GM03348 (cell line): ENCODE results near the gene PCSK5.

Experiments
- DNase-seq: peaks from one replicate; pipeline ENCODE4 v3.0.0; 2012; ENCODE audit warnings: low spot score

The PCSK5 gene

DNA sequence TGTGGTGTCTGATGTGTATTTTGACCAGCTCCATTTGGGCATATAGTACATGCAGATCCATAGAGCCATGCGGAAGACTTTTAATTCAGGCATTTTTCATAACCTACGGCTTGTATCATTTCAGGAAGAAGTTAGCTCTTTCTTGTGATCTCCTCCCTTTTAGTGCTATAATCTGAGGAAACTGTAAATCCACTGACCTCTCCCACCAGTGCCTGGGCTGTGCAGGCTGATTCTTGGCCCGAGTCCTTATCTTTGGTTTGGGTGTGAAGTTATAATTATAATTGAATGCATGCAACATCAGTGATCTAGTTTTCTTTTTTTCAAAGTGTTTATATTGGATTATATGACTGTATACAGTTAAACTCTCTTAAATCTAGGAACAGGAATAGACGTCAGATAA is 247.9 kb downstream of the PCSK5 start:
- DNase-seq = no peak

GRCh38 chr9:76143834-76144233 is 253.4 kb downstream of the PCSK5 start:
- no peak for DNase-seq

DNA sequence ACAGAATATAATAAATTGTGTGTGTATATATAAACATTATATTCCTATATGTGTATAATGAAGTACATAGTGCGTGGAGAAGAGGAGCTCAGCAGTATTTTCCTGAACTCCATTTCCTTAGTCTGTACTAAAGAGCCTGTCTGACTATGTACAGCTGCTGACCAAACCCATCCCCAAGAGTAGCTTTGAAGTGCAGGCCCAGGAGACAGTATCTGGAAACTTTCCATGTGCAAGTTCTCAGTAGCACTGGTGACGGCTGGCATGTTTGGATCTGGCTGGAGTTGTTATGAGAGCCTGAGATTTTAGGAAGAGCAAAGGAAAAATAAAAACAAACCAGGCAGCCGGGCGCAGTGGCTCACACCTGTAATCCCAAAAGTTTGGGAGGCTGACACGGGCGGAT is 259.5 kb downstream of the PCSK5 start:
- no peak for DNase-seq

DNA sequence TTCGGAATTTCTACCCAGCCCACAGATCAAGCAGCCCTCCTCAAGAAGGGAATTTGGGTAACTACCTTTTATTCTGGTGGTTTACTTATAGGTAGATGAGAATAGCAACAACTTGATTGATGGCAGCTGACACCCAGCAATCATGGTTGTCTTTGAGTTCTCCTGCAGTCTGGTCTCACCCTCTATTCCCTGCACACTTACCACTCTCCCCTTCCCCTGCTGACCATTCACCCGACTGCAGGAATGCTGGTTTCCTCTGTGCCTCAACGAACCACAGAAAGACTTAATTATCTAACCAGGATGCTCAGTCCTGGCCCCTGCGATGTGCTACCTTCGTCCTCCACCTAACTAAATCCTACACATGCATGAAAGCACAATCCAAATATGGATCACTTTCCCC is 260.8 kb downstream of the PCSK5 start:
- DNase-seq = no peak

DNA sequence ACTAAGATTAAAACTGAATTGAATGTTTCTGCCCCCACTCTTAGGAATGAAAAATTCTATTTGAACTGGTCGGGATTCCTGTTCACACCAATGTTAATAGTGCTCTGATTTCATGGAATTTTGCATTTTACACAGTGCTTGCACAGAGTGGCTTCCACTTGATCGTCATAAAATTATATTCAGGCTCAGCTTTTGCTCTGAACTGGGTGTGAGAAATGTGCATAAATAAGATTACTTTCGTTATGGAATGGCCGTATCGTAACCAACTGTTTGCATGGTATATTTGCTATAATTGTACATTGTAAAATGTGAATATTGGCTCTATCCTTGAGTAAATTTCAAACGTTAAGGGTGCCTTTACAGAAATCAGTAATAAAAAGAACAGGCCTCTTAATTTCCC is 262.9 kb downstream of the PCSK5 start:
- no peak for DNase-seq

- DNase-seq = no peak
Measured at GRCh38 chr9:76153902-76154629, 263.6 kb downstream of the PCSK5 start.

DNA sequence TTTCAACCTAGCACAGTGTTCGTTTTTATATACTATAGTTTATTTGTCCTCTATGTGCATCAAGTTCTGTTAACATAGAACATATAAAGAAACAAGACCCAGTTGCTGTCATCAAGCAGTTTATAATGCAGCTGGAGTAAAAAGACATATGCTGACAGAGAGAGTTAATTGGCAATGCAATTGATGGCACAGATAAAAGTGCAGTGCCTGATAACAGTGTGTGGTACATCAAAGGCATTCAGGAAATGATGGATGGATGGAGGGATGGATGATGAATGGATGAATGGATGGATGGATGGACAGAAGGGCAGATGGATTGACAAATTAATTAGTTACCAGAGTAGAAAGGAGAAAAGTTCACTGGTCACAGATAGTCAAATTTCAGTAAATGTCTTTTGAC is 264.9 kb downstream of the PCSK5 start:
- DNase-seq = no peak

GRCh38 chr9:76158713-76159112 is 268.2 kb downstream of the PCSK5 start:
- no peak for DNase-seq

GRCh38 chr9:76159293-76159926 is 268.9 kb downstream of the PCSK5 start:
- DNase-seq = no peak

DNA sequence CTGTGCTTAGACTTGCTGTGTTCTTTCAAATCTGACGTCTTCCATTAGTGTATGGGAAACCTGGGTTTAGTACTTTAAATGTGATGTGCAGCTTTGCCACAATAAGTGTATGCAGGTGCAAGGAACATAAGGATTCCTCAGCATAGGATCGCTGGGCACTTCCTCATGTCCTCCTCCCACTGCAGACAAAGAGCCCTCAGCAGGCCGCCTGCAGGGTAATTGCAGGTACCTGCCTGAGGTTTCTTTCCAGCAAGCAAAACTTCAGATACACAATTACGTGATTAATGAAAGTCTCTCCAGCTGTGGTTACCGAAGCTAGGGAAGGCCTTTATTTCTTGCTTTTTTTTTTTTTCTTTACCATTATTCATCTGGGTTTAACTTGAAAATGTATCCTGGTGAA is 270.6 kb downstream of the PCSK5 start:
- DNase-seq = no peak

GRCh38 chr9:76161541-76161940 is 271.1 kb downstream of the PCSK5 start:
- peak; percentile 74 for DNase-seq

- no peak for DNase-seq
Measured at GRCh38 chr9:76162086-76162730, 271.7 kb downstream of the PCSK5 start.

GRCh38 chr9:76162751-76163500 is 272.5 kb downstream of the PCSK5 start:
- DNase-seq = peak; percentile 13

DNA sequence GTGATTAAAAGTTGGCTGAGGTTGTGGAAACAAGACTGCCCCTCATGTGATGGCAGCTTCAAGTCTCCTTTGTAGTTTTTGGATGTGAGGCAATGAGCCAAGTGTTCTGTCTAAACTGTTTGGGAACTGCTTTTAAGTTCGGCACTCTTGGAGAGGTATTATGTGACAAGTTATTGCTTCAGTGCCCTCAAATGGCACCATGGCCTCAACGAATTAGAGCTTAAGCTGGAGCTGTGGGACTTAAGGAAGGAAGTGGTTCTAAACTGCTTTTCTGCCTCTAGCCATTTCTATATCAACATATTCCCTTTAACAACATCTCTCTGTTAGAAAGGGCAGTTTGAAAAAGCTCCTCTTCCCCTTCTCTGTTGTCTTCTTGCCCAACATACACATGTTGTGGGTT is 276.1 kb downstream of the PCSK5 start:
- DNase-seq = no peak

GRCh38 chr9:76176171-76176570 is 285.7 kb downstream of the PCSK5 start:
- DNase-seq = no peak

DNA sequence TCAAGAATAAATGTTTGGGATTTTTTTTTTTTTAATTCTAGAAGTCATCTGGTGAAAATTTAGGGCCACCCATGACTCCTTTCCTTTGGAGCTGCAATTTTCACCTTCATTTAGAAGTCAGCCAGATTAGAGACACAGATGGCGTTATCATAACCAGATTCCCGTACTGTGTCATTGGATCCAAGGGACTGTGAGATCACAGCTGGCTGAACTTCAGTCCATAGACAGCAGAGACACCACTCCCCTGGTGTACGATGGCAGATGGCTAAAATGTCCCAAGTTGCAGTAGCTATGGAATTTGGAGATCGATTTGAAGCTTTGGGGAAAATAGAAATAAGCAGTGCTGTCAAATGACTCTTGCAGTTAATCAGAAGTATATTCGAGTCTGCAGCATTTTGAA is 287.5 kb downstream of the PCSK5 start:
- no peak for DNase-seq

GRCh38 chr9:76180541-76180940 is 290.1 kb downstream of the PCSK5 start:
- DNase-seq = no peak

GRCh38 chr9:76181020-76181641 is 290.7 kb downstream of the PCSK5 start:
- no peak for DNase-seq

- no peak for DNase-seq
Measured at GRCh38 chr9:76181781-76182180, 291.3 kb downstream of the PCSK5 start.

DNA sequence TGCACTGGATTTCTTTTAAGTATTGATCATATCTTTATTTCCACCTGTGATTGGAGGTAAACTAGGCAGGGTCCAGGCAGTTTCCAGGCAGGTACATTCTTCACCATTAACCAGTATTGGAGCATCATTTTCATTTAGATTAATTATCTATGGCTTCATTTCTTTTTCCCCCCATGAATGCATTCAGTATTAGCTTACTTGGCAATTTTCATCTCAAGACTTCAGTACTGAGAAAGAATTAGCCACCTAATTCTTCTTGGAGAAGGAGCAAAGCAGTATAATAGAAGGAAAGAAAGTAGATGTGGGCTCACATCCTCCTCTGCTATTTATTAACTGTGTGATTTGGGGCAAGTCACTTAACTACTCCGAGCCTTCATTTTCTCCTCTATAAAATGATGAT is 295.0 kb downstream of the PCSK5 start:
- DNase-seq = no peak

DNA sequence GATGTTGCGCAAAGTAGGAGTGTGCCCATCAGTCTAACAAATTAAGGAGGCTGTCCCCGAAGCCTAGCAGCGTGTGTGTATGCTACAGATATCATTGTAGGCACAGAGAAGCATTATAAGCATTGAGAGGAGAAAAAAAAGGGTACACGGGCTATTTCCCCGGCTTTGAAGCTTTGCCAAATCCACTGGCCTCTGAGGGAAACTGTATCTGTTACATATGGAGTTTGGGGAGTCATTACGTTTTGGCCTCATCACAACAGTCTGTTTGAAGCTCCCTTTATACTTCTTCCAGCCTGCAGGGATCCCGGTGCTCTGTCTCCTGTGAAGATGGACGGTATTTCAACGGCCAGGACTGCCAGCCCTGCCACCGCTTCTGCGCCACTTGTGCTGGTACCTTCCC is 297.8 kb downstream of the PCSK5 start:
- no peak for DNase-seq

- no peak for DNase-seq
Measured at GRCh38 chr9:76188905-76189304, 298.4 kb downstream of the PCSK5 start.
